GM12865 (cell line): Measurements from ENCODE around the gene IFNGR1.

Experiments
- DNase-seq: peaks from one replicate; pipeline ENCODE4 v3.0.0; 2010; ENCODE audit warnings: low read depth
- H3K4me3 ChIP-seq: 2 replicates; pipeline ENCODE4 v1.5.1; 2011; ENCODE audit warnings: mild to moderate bottlenecking, low read depth, low read length, control low read depth
- CTCF ChIP-seq: IDR thresholded peaks from 2 replicates; pipeline ENCODE4 v1.5.1; 2011; ENCODE audit warnings: low read length, control low read depth, low read depth, inconsistent platforms; ENCODE audit not compliant: insufficient read depth; ENCODE audit errors: missing control alignments

Gene IFNGR1

GRCh38 chr6:137247724-137248123 lies 28.5 kb upstream of the IFNGR1 start:
- TF ChIP-seq CTCF = no peak
- no peak overlapping the region for H3K4me3 ChIP-seq
- DNase-seq = no peak

GRCh38 chr6:137246791-137247202 lies 27.6 kb upstream of the IFNGR1 start:
- TF ChIP-seq CTCF = no peak
- DNase-seq = no peak
- no peak overlapping the region for H3K4me3 ChIP-seq

GRCh38 chr6:137246164-137246563 lies 27.0 kb upstream of the IFNGR1 start:
- H3K4me3 ChIP-seq = no peak overlapping the region
- no peak for DNase-seq
- no peak for TF ChIP-seq CTCF

GRCh38 chr6:137241481-137242038 lies 22.4 kb upstream of the IFNGR1 start:
- no peak for DNase-seq

GRCh38 chr6:137240168-137240567 lies 21.0 kb upstream of the IFNGR1 start:
- no peak for DNase-seq
- TF ChIP-seq CTCF = no peak

More at GRCh38 chr6:137241481-137242038, 22.4 kb upstream of the IFNGR1 start:
- TF ChIP-seq CTCF = no peak
- H3K4me3 ChIP-seq = no peak overlapping the region

GRCh38 chr6:137237413-137238170 lies 18.4 kb upstream of the IFNGR1 start:
- no peak overlapping the region for H3K4me3 ChIP-seq
- no peak for TF ChIP-seq CTCF
- no peak for DNase-seq

More at GRCh38 chr6:137240168-137240567, 21.0 kb upstream of the IFNGR1 start:
- no peak overlapping the region for H3K4me3 ChIP-seq
